ENCODE measurements around the gene PRLHR. TPM values are rescaled to one million over a fixed set of nuclear protein-coding genes. Genes with fewer than 3 reads are reported as not detected.

Gene PRLHR
- total and polyA plus RNA-seq, 9 donors, result 0.06 to 0.57 (median 0.14) TPM; not detected in 5

- 60 to 77% (median 70%) methylated on average over 1 of the region's 1 CpG for WGBS, 3 donors
Measured at GRCh38 chr10:118585794-118586193, 9.7 kb downstream of the PRLHR start.

DNA sequence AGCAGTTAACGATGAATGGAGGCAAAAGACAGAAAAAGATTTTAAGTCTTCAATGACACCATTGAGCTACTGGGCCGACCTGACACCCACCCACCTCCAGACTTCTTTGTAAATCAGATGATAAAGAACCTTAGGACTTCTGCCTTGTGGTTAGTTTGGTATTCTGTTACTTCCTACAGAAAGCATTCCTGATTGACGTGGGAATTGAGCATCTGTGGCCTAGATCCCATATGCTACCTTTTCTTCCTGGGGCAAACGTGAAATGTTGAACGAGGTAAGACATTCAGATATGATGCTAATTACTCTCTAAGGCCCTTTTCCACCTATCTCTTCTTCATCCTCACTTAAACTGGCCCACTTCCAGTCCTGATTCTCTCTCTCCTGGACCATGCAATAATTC lies 10.2 kb downstream of the PRLHR start:
- Histone ChIP-seq H3K4me1 (ENCODE audit: insufficient read depth) (no peaks in the 10 kb centered on the region), H3K36me3 (no peaks in the 10 kb centered on the region), H3K9me3 (no peaks in the 10 kb centered on the region), H3K4me3 (no peak overlapping the region), H3K27me3 (no peaks in the 10 kb centered on the region), H3K27ac (no peak overlapping the region)
- 85 to 88% (median 87%) methylated on average over 5 of the region's 5 CpGs for WGBS, 3 donors
- TF ChIP-seq, protein P1, sequence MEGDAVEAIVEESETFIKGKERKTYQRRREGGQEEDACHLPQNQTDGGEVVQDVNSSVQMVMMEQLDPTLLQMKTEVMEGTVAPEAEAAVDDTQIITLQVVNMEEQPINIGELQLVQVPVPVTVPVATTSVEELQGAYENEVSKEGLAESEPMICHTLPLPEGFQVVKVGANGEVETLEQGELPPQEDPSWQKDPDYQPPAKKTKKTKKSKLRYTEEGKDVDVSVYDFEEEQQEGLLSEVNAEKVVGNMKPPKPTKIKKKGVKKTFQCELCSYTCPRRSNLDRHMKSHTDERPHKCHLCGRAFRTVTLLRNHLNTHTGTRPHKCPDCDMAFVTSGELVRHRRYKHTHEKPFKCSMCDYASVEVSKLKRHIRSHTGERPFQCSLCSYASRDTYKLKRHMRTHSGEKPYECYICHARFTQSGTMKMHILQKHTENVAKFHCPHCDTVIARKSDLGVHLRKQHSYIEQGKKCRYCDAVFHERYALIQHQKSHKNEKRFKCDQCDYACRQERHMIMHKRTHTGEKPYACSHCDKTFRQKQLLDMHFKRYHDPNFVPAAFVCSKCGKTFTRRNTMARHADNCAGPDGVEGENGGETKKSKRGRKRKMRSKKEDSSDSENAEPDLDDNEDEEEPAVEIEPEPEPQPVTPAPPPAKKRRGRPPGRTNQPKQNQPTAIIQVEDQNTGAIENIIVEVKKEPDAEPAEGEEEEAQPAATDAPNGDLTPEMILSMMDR (IDR thresholded peaks at IDR 0.05), result no peak
- TF ChIP-seq EP300 (IDR thresholded peaks at IDR 0.05) (no peak), POLR2A (IDR thresholded peaks at IDR 0.05) (no peak)
- intact Hi-C loops (cut with DNase I), result no loop called here
- DNase-seq, result no peak

More at GRCh38 chr10:118585794-118586193, 9.7 kb downstream of the PRLHR start:
- Histone ChIP-seq H3K9me3 (no peaks in the 10 kb centered on the region), H3K27me3 (no peaks in the 10 kb centered on the region), H3K4me1 (ENCODE audit: insufficient read depth) (no peaks in the 10 kb centered on the region), H3K27ac (no peak overlapping the region), H3K36me3 (no peaks in the 10 kb centered on the region), H3K4me3 (no peak overlapping the region)
- intact Hi-C loops (cut with DNase I), result no loop called here
- DNase-seq, result no peak
- no peak for TF ChIP-seq EP300 (IDR thresholded peaks at IDR 0.05)

DNA sequence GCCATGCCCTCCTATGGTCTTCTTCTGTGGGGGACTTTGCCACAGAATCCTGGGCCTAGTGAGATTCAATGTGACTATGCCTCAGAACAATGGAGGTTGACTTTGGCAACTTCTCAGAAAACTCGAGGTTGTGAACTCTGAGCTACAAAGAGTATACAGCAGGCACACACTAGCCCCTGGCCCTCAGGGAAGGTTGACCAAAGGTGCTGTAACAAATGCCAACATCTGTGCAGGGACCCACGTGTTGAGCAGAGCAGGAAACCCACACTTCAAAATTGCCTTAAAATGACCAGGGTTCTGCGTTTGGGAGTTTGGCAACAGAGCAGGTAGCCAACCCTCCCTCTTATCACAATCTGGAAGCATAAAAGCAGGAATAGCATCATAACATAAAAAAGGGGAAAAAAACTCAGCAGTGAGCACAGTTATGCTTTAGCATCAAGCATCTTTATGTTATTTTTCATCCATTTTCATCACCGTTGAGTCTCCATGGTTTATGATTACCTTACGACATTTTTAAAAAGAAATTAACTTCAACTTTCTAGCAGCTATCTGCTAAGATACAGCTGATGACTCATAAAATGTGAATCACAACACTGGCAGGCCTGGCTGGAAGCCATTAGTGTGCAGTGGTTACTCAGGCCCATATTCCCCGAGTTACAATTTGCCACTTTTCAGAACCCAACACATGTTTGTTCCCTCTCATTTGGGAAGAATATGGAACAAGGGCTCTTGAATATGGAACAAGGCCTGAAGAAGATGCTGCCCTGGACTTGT lies 11.1 kb downstream of the PRLHR start:
- no peak for DNase-seq
- no peak overlapping the region for H3K4me3 ChIP-seq
- intact Hi-C loops (cut with DNase I), result no loop called here
- H3K9me3 ChIP-seq, result no peaks in the 10 kb centered on the region
- H3K36me3 ChIP-seq, result no peaks in the 10 kb centered on the region
- H3K27ac ChIP-seq, result no peak overlapping the region
- whole genome bisulfite sequencing, 3 donors, result 49 to 60% (median 51%) methylated on average over 6 of the region's 6 CpGs
- TF ChIP-seq, protein P1 (IDR thresholded peaks at IDR 0.05), result no peak
- TF ChIP-seq POLR2A (IDR thresholded peaks at IDR 0.05), result no peak
- no peak for TF ChIP-seq EP300 (IDR thresholded peaks at IDR 0.05)
- H3K4me1 ChIP-seq (ENCODE audit: insufficient read depth), result no peaks in the 10 kb centered on the region
- no peaks in the 10 kb centered on the region for H3K27me3 ChIP-seq

GRCh38 chr10:118583611-118584010 lies 11.8 kb downstream of the PRLHR start:
- no peaks in the 10 kb centered on the region for H3K36me3 ChIP-seq
- DNase-seq, result no peak
- intact Hi-C loops (cut with DNase I), result no loop called here
- 88 to 94% (median 91%) methylated on average over 5 of the region's 5 CpGs for WGBS, 3 donors
- no peak for TF ChIP-seq EP300 (IDR thresholded peaks at IDR 0.05)
- no peak for TF ChIP-seq POLR2A (IDR thresholded peaks at IDR 0.05)
- TF ChIP-seq, protein P1 (IDR thresholded peaks at IDR 0.05), result no peak
- H3K27me3 ChIP-seq, result no peaks in the 10 kb centered on the region
- H3K4me1 ChIP-seq (ENCODE audit: insufficient read depth), result no peaks in the 10 kb centered on the region
- no peaks in the 10 kb centered on the region for H3K9me3 ChIP-seq
- H3K27ac ChIP-seq, result no peak overlapping the region
- H3K4me3 ChIP-seq, result no peak overlapping the region

- Histone ChIP-seq H3K27ac (no peak overlapping the region), H3K4me3 (no peak overlapping the region), H3K4me1 (ENCODE audit: insufficient read depth) (no peaks in the 10 kb centered on the region), H3K36me3 (no peaks in the 10 kb centered on the region), H3K9me3 (no peaks in the 10 kb centered on the region), H3K27me3 (no peaks in the 10 kb centered on the region)
- TF ChIP-seq, protein P1 (IDR thresholded peaks at IDR 0.05), result no peak
- TF ChIP-seq EP300 (IDR thresholded peaks at IDR 0.05) (no peak), POLR2A (IDR thresholded peaks at IDR 0.05) (no peak)
- no peak for DNase-seq
- 93 to 97% (median 95%) methylated on average over 3 of the region's 3 CpGs for WGBS, 3 donors
- intact Hi-C loops (cut with DNase I), result no loop called here
Measured at GRCh38 chr10:118582511-118582910, 12.9 kb downstream of the PRLHR start.
